Bronchial epithelial cell (primary cell): ENCODE results near the gene FTO. TPM values are rescaled to one million over a fixed set of nuclear protein-coding genes. Genes with fewer than 3 reads are reported as not detected.

ENCODE experiments used
- DNase-seq: peaks from one replicate; pipeline ENCODE4 v3.0.0-alpha.2; 2010; ENCODE audit warnings: low read depth
- FAIRE-seq: peaks from 2 replicates; lab custom pipeline; 2011; peaks lifted over from hg19 to GRCh38; lab: Jason Lieb, UNC
- H3K27me3 ChIP-seq: 2 replicates; pipeline ENCODE4 v1.5.1; 2011; ENCODE audit warnings: low read length; ENCODE audit not compliant: control insufficient read depth, insufficient read depth
- H3K36me3 ChIP-seq: 2 replicates; pipeline ENCODE4 v1.5.1; 2011; ENCODE audit warnings: low read length; ENCODE audit not compliant: control insufficient read depth, insufficient read depth
- H3K4me3 ChIP-seq: 2 replicates; pipeline ENCODE4 v1.5.1; 2011; ENCODE audit warnings: mild to moderate bottlenecking, low read depth, low read length, control low read depth
- total RNA-seq: library from RNA; depleted of rRNA; stranded (reverse); fragments of >200 nt; gene quantifications from 2 replicates; pipeline ENCODE4 v1.2.1, GENCODE V29; 2014
- TF ChIP-seq, protein P1 (sequence below): IDR thresholded peaks from 2 replicates; pipeline ENCODE4 v1.5.1; 2011; ENCODE audit warnings: mild to moderate bottlenecking, moderate library complexity, low read length, control low read depth, inconsistent platforms; ENCODE audit not compliant: insufficient read depth, severe bottlenecking

The FTO gene
- total RNA-seq, 1 donor from 2014 or later = 41.6 TPM

GRCh38 chr16:54040480-54040879, 336.5 kb downstream of the FTO start:
- no peaks in the 10 kb centered on the region for H3K27me3 ChIP-seq
- DNase-seq (no peak), FAIRE-seq (no peak)
- TF ChIP-seq, protein P1, sequence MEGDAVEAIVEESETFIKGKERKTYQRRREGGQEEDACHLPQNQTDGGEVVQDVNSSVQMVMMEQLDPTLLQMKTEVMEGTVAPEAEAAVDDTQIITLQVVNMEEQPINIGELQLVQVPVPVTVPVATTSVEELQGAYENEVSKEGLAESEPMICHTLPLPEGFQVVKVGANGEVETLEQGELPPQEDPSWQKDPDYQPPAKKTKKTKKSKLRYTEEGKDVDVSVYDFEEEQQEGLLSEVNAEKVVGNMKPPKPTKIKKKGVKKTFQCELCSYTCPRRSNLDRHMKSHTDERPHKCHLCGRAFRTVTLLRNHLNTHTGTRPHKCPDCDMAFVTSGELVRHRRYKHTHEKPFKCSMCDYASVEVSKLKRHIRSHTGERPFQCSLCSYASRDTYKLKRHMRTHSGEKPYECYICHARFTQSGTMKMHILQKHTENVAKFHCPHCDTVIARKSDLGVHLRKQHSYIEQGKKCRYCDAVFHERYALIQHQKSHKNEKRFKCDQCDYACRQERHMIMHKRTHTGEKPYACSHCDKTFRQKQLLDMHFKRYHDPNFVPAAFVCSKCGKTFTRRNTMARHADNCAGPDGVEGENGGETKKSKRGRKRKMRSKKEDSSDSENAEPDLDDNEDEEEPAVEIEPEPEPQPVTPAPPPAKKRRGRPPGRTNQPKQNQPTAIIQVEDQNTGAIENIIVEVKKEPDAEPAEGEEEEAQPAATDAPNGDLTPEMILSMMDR = no peak
- H3K36me3 ChIP-seq = no peaks in the 10 kb centered on the region
- H3K4me3 ChIP-seq = no peak overlapping the region

DNA sequence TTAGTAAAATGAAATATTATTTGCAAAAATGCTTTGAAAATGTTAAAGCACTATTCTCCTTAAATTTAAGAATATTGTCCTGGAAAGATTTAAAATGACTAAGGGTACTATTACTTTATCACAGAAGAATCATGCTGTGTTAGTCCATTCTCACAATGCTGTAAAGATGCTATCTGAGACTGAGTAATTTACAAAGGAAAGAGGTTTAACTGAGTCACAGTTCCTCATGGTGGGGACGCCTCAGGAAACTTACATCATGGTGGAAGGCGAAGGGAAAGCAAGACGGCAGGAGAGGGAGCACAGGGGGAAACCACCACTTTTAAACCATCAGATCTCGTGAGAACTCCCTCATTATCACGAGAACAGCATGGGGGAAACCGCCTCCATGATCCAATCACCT, 337.0 kb downstream of the FTO start:
- DNase-seq = no peak
- H3K36me3 ChIP-seq = no peaks in the 10 kb centered on the region
- no peak overlapping the region for H3K4me3 ChIP-seq
- TF ChIP-seq, protein P1 = no peak
- H3K27me3 ChIP-seq = no peaks in the 10 kb centered on the region
- no peak for FAIRE-seq

GRCh38 chr16:54048586-54049495, 344.9 kb downstream of the FTO start:
- DNase-seq (no peak), FAIRE-seq (no peak)
- TF ChIP-seq, protein P1 = no peak
- H3K36me3 ChIP-seq = no peaks in the 10 kb centered on the region
- H3K4me3 ChIP-seq = no peak overlapping the region
- no peaks in the 10 kb centered on the region for H3K27me3 ChIP-seq

DNA sequence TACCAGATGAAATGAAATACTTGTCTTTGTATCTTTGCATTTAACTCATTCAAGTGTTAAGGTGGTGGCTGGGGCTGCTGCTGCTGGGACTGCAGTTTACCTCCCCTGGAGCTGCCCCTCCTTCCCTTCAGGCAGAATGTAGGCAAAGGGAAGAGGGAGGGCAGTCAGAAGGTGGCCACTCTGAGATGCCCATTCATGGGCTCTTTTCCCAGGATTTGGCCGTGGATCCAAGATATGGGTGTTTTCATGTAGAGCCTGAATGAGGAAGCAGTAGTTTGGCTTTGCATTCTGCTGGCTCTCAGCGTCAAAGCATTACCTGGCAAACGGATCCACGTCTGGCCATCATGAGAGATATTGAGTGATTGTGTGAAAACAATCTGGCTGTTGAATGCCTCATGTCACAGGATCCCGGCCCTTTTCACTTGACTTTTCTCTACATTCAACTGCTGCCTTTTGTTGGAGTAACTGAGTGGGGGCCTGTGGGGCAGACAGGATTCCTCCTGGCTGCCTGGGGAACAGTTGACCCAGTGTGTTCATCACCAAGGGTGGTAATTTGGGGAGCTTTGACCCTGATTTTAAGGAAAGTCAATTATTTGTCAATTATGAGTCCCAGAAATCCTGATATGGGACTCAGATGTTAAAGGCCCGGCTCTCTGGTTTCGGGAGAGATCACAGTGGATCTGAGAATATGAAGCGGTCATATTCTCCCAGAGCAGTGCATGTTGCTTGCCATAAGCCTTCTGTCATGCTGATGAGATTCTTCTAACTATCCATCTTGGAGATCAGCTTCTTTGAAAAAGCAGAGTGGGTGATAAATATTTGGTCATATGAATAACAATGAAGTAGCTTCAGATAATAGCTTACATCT, 345.9 kb downstream of the FTO start:
- TF ChIP-seq, protein P1 = no peak
- no peak for DNase-seq
- Histone ChIP-seq H3K27me3 (no peaks in the 10 kb centered on the region), H3K36me3 (no peaks in the 10 kb centered on the region), H3K4me3 (no peak overlapping the region)
- peak; percentile 72 for FAIRE-seq

DNA sequence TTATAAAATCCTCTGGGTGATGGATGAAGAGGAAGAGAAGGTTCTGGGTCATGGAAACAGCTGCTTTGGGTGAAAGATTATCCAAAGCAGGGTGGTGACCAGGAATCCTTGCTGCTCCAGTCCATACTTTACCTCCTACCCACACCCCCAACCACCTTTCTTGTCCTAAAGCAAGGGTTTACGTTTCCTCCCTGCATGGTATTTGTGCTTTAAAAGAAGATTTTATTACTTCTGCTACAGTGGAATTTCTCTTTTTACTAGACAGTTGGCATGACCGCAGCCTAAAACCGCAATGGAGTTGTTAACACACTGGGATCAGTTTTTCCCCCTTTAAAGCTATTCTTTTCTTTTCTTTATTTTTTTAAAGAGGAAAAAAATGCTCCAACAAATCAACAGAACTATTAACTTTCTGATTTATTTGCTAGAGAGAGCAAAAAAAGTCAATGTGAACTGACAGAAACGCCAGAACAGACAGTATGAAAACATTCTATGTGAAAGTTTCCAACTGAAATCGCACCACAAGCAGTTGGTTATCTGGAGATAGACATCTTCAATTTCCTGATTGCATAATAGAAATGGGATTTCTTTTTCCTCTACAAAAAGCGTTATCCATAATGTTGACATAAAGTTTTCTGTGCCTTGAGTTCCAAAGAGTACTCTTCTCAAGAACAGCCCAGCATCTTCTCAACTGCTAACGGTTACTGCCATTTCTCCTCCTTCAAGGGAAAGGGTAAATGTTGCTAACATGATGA, 346.7 kb downstream of the FTO start:
- no peaks in the 10 kb centered on the region for H3K27me3 ChIP-seq
- no peaks in the 10 kb centered on the region for H3K36me3 ChIP-seq
- FAIRE-seq (no peak), DNase-seq (no peak)
- no peak overlapping the region for H3K4me3 ChIP-seq
- TF ChIP-seq, protein P1 = no peak
